HTR-8/SVneo (cell line): ENCODE results near the gene NF1.
A peak's percentile ranks its signal among the peaks of the same experiment; 100 is the strongest.
"Not testable (repeated sequence)": the region's sequence is repeated elsewhere in the genome, so short reads cannot be mapped to it uniquely, and the experiment has no call there.

Experiments used
- DNase-seq: peaks from one replicate; pipeline ENCODE4 v3.0.0; 2011; ENCODE audit warnings: low spot score, mixed read lengths; ENCODE audit not compliant: insufficient read length
- FAIRE-seq: peaks from 2 replicates; lab custom pipeline; 2011; peaks lifted over from hg19 to GRCh38; lab: Jason Lieb, UNC

The NF1 gene, protein sequence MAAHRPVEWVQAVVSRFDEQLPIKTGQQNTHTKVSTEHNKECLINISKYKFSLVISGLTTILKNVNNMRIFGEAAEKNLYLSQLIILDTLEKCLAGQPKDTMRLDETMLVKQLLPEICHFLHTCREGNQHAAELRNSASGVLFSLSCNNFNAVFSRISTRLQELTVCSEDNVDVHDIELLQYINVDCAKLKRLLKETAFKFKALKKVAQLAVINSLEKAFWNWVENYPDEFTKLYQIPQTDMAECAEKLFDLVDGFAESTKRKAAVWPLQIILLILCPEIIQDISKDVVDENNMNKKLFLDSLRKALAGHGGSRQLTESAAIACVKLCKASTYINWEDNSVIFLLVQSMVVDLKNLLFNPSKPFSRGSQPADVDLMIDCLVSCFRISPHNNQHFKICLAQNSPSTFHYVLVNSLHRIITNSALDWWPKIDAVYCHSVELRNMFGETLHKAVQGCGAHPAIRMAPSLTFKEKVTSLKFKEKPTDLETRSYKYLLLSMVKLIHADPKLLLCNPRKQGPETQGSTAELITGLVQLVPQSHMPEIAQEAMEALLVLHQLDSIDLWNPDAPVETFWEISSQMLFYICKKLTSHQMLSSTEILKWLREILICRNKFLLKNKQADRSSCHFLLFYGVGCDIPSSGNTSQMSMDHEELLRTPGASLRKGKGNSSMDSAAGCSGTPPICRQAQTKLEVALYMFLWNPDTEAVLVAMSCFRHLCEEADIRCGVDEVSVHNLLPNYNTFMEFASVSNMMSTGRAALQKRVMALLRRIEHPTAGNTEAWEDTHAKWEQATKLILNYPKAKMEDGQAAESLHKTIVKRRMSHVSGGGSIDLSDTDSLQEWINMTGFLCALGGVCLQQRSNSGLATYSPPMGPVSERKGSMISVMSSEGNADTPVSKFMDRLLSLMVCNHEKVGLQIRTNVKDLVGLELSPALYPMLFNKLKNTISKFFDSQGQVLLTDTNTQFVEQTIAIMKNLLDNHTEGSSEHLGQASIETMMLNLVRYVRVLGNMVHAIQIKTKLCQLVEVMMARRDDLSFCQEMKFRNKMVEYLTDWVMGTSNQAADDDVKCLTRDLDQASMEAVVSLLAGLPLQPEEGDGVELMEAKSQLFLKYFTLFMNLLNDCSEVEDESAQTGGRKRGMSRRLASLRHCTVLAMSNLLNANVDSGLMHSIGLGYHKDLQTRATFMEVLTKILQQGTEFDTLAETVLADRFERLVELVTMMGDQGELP (N-terminal part only)

DNA sequence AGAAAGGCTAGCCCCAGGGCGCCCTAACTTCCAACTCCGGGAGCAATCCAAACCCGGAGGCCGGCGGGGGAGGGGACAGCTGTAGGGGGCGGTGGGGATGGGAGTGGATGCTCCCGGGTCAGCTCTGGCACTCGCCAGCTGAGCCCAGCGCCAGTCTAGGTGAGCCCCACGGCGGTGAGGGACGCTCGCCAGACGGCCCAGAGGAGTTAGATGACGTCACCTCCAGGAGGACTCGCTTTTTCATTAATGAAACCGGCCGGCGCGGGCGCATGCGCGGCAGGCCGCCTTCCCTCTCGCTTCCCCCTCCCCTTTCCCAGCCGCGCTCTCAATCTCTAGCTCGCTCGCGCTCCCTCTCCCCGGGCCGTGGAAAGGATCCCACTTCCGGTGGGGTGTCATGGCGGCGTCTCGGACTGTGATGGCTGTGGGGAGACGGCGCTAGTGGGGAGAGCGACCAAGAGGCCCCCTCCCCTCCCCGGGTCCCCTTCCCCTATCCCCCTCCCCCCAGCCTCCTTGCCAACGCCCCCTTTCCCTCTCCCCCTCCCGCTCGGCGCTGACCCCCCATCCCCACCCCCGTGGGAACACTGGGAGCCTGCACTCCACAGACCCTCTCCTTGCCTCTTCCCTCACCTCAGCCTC lies at the start of gene NF1:
TSS of gene NF1 (plus strand) at position 378 of the 636 bp plus-strand sequence. CDS start 333 bp downstream, outside the sequence.
- FAIRE-seq (peak; percentile 92), DNase-seq (peak; percentile 98)

DNA sequence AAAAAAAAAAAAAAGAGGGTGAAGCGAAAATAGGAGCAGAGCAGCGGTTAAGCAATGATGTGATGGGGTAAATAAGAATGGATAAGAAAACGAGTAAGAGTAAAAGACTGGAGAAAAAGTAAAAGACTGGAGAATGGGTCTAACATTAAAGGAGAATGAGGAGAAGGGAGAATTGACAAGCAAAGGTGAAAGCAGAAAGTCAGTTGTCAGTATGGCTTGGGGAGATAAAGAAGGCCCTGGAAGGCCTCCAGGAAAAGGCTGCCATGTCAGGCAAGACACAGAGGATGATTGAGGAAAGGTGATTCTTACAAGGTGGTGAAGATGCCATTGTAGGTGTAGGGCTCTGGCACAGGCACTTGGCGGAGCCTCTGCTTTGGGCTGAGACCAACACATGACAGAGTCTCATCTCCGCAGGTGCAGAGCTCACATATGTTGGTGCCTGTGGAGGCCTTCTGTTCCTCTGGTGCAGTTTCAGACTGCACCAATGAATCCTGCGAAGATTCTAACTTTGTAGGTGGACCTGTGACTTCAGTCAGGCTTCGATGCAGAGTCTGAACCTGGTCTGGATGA lies 47.8 kb upstream of the NF1 start:
- DNase-seq, FAIRE-seq: not testable (repeated sequence)

DNA sequence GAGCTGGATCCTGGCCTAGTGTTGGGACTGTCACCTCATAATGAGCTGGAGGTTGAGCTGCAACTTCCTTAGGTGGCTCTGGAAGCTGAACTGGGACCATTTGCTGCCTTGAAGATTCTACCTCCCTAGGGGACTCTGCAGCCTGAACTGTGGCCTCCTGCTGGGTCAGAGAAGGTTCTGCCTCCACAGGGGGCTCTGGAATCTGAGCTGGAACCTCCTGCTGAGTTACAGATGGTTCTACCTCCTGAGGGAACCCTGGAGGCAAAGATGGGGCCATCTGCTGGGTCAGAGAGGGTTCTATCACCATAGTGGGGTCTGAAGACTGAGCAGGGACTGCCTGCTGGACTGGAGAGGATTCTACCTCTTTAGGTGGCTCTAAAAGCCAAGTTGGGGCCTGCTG lies 46.6 kb upstream of the NF1 start:
- FAIRE-seq: no peak

DNA sequence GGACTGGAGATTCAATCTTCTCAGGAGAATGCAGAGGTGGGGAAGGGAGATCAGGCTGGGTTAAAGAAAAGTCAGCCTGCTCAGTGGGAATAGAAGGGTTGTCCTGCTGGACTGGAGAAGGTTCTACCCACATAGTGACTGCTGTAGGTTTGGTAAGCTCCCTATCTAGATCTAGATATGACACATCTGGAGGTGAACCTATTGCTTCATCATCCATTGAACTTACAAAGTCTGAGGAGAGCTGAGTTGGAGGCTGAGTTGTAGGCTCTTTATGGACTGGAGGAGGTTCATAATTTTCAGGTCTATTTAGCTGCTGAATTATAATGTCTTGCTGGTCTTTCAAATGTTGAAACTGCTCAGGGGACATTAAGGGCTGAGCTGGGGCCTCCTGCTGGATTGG lies 46.0 kb upstream of the NF1 start:
- no peak for FAIRE-seq
- no peak for DNase-seq

More for the DNA sequence above, 46.6 kb upstream of the NF1 start:
- no peak for DNase-seq

DNA sequence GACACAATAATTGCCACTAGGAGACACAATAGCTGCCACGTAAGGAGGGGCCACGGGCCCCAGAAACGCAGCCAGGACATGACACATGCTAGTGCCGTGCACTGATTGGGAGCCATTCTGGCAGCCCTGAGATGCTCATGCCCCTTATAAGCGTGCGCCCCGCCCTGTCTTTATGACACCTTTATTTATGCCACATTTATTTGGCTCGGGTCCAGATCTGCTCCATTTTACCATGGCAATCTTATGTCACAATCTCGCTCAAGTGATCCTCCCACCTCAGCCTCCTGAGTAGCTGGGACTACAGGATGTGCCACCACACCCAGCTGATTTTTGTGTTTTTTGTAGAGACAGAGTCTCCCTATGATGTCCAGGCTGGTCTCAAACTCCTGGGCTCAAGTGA lies 43.8 kb upstream of the NF1 start:
- FAIRE-seq: no peak

DNA sequence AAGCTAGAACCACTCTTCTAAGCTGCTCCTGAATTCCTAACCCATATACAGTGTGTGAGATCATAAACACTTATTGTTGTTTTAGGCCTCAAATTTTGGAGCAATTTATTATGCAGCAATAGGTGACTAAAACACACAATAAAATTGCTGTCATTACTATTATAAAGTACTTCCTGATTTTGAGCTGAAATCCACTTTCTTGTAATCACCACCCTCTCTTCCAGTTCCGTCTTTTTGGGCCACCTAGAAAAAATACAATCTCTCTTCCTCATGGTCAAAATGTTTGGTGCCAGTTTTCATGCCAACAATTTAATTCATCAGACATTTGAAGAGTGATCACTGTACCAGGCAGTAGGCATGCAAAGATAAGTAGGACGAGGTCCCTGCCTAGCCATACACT lies 43.3 kb upstream of the NF1 start:
- FAIRE-seq (peak; percentile 54), DNase-seq (no peak)

More for the DNA sequence above, 43.8 kb upstream of the NF1 start:
- no peak for DNase-seq

DNA sequence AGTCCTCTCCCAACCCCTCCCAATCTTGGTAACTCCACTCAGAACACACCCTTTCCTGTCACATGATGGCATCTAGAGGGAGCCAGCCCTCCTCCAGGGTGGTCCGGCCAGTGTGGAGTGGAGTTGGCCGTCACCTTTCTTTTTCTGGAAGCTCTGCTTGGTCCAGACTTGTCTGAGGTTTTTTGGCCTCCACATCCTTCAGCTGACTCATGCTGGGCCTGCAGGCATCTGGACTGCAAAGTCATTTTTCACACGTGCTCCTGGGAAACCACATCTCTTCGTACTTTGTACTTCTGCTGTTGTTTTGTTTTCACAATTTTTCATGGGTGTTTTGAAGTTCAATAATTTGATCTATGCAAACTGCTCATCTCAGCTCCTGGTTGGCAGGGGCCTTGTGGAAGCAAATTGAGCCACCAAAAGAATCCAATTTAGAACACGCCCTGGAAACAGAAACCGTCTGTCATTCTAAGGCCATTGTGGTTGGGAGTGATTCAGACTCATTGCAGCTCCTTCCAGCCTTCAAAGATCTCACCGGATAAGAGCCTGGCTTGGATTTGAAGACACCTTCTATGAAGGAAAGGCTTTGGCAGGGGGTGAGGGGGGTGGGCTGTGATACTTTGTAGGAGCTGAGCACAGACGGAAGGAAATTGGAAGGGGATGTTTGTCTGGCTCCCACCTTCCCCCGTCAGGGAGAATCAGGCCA lies 42.4 kb upstream of the NF1 start:
- FAIRE-seq: peak; percentile 83
- DNase-seq: peak; percentile 92

DNA sequence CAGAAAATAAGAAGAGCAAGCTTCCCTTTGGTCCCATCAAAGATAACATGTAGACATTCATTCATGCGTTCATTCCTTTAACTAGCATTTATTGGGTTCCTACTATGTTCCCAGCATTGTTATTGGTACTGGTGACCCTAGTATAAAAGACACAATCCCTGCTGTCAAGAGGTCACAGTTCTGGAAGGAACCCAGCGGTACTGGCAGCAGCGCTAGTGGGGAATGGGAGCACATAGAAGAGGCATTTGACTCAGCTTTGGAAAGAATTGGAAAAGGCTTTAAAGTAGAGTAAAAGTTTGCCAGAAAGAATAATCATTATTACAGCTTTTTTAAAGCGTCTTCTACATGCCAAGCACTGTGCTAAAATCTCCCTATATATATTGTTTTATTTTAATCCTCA lies 41.7 kb upstream of the NF1 start:
- no peak for DNase-seq
- no peak for FAIRE-seq

DNA sequence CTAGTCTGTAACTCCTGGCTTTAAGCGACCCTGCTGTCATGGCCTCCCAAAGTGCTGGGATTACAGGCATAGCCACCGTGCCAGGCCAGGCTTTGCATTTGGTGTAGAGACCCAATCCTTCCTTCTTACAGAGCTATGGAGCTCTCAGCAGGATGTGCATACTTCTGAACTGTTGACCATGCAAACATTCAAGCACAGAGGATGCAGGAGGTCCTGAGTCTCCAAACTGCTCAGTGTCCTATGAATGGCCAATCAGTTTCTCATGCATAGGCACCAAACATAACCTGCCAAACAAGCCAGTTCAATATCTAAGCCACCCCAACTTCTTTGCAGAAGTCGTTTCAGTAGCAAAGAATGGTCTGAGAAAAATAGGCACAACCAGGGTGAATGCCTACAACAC lies 40.0 kb upstream of the NF1 start:
- FAIRE-seq (peak; percentile 9), DNase-seq (no peak)

DNA sequence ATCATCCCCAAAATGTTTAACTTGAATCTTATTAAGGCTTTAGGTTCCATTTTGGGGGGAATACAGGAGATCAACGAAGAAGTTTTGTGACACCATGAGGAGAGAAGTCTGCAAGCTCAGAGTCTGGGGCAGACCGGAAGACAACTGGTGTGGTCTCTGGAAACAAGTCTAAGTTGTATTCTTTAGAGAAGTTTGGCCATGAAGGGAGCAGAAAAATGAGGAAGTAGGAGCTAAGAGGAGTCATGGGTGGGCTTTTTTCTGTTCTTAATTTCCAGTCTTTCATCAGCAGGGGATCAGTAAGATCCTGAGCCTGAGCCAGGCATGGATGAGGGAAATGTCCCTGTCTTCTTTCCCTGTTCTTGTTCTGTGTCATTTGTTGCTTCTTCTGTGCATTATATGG lies 35.8 kb upstream of the NF1 start:
- DNase-seq (no peak), FAIRE-seq (no peak)

DNA sequence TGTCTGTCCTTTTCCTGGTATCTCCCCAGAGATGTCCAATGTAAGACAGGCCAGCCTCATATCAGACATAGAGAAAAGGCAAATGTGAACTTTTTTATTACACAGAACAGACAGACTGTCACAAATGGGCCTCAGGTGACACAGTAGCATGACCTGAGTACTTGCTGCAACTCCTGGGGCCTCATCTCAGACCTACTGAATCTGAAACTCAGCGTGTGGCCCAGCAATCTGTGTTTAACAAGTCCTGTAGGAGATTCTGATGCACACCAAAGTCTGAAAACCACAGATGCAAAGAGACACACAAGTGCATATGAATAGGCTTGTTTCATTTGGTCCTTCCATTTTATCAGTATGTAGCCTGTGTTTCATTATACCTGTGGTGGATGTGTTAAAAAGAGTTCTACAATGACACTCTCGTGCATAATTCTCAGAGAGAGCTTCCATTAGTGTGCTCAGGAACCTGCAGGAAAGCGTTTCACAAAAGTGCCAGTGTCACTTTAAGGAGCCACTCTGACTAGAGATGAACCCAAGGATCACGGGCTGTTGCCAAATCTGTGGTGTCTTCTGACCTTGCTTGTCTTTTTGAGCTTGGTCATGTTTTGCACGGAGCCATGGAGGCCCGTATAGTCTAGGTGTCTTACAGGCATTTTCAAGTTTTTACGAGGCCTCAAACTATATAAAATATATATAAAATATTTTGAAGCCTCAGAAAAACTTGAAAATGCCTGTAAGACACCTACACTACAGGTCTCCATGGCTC lies 33.8 kb upstream of the NF1 start:
- no peak for DNase-seq

DNA sequence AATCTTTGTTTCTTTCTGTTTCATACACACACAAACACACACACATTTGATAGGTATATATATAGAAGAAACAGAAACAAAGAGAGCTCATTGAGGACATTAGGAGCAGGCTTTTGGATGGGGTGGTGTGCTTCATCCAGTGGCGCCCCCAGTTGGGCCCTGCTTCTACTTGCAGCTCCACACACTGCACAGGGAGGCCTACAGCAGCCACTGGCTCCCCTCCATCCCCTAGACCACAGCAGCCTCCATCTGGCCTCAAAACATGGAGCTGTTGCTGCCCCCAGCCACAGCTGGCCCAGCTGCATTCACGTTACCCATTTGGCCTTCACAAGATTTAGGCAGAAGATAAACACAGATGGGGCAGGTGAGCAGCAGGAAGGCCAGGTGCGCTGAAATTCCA lies 33.1 kb upstream of the NF1 start:
- DNase-seq: no peak
- no peak for FAIRE-seq

More for the DNA sequence above, 33.8 kb upstream of the NF1 start:
- no peak for FAIRE-seq

DNA sequence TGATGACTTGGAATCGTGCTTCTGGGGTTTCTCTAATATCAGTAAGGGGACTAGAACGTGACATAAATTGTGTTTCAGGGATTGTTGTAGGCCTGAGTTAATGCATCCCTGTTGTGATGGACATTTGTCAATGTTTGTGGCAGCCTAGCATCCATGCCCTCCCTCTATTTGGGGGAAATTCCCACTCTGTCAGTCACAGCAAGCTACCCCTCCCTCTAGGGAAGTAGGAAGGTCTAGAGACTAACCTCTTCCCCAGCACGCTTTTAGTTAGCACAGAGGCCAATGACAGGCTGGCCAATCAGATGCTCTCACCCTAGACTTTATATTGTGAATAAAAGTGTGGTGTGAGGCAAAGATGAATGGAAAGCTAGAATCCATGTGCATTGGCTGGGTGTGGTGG lies 32.4 kb upstream of the NF1 start:
- DNase-seq (no peak), FAIRE-seq (no peak)

DNA sequence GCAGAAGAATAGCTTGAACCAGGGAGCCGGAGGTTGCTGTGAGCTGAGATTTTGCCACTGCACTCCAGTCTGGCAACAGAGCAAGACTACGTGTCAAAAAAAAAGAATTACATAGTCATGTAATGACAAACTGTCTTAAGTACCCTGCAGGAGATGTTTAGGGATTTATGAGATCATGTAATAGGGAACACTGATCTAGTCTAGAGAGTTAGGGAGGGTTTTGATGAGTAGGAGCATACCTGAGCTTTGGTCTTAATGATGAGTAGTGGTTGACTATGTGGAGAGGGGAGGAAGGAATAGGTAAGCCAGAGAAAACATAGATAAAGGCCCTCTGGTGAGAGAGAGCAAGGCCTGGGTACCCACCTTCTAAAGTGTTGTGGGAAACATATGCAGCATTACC lies 30.1 kb upstream of the NF1 start:
- FAIRE-seq (no peak), DNase-seq (no peak)

DNA sequence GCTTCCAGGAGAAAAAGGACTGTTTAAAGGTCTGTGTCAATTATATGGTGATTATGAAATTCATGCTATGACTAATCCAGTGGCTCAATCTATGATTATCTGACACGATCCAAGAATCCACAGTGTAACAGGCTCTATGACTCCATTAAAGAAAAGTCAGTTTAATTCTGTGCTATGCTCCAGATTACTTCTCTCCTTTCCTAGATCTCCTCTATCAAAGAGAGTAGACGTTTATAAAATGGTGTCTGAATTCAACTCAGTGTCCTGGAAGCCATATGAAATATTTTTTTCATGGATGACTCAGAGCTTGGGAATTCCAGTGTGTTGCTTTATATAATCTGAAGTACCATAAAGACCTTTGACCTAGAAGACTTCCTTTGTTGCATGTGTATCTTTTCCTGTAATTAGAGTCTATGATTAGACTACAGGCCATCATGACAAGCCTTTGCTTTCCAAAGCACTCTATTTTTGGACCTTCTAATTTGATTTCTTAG lies 27.0 kb upstream of the NF1 start:
- peak; percentile 9 for FAIRE-seq
- peak; percentile 68 for DNase-seq

DNA sequence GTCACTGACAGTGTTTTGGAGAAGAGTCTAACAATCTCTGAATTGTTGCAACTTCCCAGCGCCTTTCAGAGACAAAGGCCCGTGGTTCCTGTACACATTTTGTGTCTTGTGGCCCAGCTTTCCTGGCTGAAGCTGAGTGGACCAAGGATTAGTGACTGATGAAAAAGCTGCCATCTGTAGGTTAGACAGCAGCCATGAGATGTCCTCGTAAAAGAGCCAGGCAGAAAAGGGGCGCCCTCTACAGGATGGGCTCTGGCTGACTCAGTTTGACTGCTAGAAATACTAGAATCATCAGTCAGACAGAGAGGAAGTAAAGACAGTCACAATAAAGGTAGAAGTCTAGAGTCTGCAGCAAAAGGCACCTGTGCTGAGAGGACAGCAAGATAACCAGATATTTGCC lies 26.5 kb upstream of the NF1 start:
- peak; percentile 28 for DNase-seq
- FAIRE-seq: no peak

DNA sequence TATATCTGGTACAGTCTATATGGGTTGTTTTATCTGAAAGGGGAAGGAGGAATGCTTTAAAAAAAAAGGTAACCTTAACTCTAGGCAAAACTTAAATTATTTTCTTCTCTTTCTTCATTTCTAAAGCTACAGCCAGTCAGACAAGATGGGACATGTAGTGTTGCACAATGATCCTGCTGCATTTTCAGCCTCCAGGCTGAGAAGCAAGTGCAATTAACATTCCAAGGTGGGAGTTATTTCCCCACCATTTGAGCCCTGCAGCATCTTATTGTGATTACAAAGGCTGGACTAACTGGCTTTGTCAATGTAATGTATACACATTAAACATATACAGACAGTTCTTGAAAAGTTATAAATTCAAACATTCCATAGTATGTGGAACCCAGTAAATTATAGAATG lies 22.6 kb upstream of the NF1 start:
- DNase-seq (peak; percentile 79), FAIRE-seq (peak; percentile 81)

DNA sequence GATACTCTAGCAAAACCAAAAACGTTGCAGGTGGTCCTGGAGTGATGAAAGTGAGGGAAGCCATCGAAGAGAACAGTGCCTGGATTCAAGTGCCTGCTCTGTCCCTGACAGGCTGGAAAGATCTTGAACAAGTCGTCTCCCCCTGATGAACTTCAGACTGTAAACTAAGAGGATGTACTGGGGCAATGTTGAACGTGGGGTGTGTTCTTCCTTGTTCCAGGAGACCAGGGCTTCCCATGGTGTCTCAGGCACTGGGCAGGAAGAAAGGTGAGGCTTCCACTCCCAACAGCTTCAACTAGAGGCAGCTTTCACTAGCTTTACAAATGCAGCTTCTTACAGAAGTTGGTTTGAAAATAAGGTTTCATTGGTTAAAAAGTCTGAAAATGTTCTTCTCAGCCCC lies 21.4 kb upstream of the NF1 start:
- DNase-seq (no peak), FAIRE-seq (no peak)
